ENCODE results near the gene POMGNT2. TPM values are rescaled to one million over a fixed set of nuclear protein-coding genes. Genes with fewer than 3 reads are reported as not detected.

POMGNT2 gene
- total RNA-seq, 1 donor from 2014 or later: 13.0 TPM

DNA sequence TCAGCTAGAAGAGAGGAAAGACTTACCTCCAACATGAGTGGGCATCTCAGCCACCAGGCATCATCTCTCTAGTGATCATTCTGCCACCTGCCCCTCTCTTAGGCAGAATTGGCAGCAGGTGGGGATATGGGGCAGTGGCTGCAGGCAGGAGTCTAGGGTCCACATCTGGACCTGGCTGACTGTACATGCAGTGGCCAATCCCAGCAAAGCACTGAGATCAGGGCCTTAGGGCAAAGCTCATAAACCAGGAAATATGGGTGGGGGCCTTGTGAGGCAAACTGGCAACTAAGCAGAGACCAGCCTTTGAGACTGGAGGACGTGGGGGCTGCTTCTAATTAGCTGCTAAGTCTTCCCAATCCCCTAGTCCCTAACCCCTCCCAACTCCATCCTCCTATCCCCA, 12.9 kb downstream of the POMGNT2 start:
- DNase-seq (ENCODE audit: low read depth) (no peak), FAIRE-seq (no peak)
- Histone ChIP-seq H3K27me3 (ENCODE audit: insufficient read depth, low read length) (no peaks in the 10 kb centered on the region), H3K4me1 (ENCODE audit: insufficient read depth, low read length) (no peaks in the 10 kb centered on the region), H3K27ac (ENCODE audit: low read depth, low read length) (no peak overlapping the region), H3K4me3 (ENCODE audit: insufficient read depth, low read depth, low read length) (no peak overlapping the region), H3K9me3 (ENCODE audit: insufficient read depth, low read depth, low read length) (no peaks in the 10 kb centered on the region), H4K20me1 (ENCODE audit: insufficient read depth, low read length) (peaks cover 8% of the 10 kb centered on the region), H2AFZ (ENCODE audit: low read depth, low read length) (no peak overlapping the region), H3K9ac (ENCODE audit: low read length) (no peak overlapping the region), H3K79me2 (ENCODE audit: insufficient read depth, low read length) (no peaks in the 10 kb centered on the region), H3K4me2 (ENCODE audit: low read length) (no peak overlapping the region), H3K36me3 (ENCODE audit: insufficient read depth, low read length) (no peaks in the 10 kb centered on the region)
- Mint-ChIP-seq H3K4me1 (ENCODE audit: low read depth, unreplicated experiment) (no peaks in the 10 kb centered on the region), H3K27me3 (ENCODE audit: low read depth, unreplicated experiment) (no peaks in the 10 kb centered on the region), H3K27ac (ENCODE audit: unreplicated experiment) (no peak overlapping the region), H3K9me3 (ENCODE audit: unreplicated experiment) (no peaks in the 10 kb centered on the region), H3K36me3 (ENCODE audit: low read depth, unreplicated experiment) (peaks cover 1% of the 10 kb centered on the region), H3K4me3 (ENCODE audit: unreplicated experiment) (no peak overlapping the region)
- no peak for TF ChIP-seq EZH2 (IDR thresholded peaks at IDR 0.05; ENCODE audit: insufficient read depth, low read length)
- TF ChIP-seq, protein P1, sequence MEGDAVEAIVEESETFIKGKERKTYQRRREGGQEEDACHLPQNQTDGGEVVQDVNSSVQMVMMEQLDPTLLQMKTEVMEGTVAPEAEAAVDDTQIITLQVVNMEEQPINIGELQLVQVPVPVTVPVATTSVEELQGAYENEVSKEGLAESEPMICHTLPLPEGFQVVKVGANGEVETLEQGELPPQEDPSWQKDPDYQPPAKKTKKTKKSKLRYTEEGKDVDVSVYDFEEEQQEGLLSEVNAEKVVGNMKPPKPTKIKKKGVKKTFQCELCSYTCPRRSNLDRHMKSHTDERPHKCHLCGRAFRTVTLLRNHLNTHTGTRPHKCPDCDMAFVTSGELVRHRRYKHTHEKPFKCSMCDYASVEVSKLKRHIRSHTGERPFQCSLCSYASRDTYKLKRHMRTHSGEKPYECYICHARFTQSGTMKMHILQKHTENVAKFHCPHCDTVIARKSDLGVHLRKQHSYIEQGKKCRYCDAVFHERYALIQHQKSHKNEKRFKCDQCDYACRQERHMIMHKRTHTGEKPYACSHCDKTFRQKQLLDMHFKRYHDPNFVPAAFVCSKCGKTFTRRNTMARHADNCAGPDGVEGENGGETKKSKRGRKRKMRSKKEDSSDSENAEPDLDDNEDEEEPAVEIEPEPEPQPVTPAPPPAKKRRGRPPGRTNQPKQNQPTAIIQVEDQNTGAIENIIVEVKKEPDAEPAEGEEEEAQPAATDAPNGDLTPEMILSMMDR (IDR thresholded peaks at IDR 0.05; ENCODE audit: insufficient read depth, low read depth, low read length): no peak

DNA sequence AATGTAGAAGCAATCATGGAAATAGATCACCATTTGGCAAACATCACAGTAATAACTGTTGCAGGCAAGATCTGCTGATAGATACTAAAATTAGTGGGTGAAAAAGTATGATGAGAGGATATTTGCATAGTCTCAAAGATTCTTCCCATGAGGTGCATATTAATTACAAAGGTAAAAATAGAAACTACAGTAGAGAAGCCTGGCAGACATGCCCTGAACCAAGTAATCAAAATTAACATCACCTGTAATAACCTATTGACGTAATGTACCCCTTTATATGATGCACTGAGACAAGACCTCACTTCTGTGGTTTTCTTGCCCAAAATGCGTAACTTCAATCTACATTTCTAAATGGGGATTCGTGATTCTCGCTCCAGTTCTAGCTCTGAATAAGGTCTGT, 14.4 kb downstream of the POMGNT2 start:
- Histone ChIP-seq H2AFZ (ENCODE audit: low read depth, low read length) (no peak overlapping the region), H3K9ac (ENCODE audit: low read length) (no peak overlapping the region), H3K4me1 (ENCODE audit: insufficient read depth, low read length) (no peaks in the 10 kb centered on the region), H3K79me2 (ENCODE audit: insufficient read depth, low read length) (no peaks in the 10 kb centered on the region), H4K20me1 (ENCODE audit: insufficient read depth, low read length) (peaks cover 8% of the 10 kb centered on the region), H3K9me3 (ENCODE audit: insufficient read depth, low read depth, low read length) (no peaks in the 10 kb centered on the region), H3K4me2 (ENCODE audit: low read length) (no peak overlapping the region), H3K36me3 (ENCODE audit: insufficient read depth, low read length) (no peaks in the 10 kb centered on the region), H3K4me3 (ENCODE audit: insufficient read depth, low read depth, low read length) (no peak overlapping the region), H3K27me3 (ENCODE audit: insufficient read depth, low read length) (no peaks in the 10 kb centered on the region), H3K27ac (ENCODE audit: low read depth, low read length) (no peak overlapping the region)
- H3K9me3 Mint-ChIP-seq (ENCODE audit: unreplicated experiment): no peaks in the 10 kb centered on the region
- H3K4me1 Mint-ChIP-seq (ENCODE audit: low read depth, unreplicated experiment): peaks cover 4% of the 10 kb centered on the region
- no peak overlapping the region for H3K4me3 Mint-ChIP-seq (ENCODE audit: unreplicated experiment)
- H3K27me3 Mint-ChIP-seq (ENCODE audit: low read depth, unreplicated experiment): no peaks in the 10 kb centered on the region
- no peak overlapping the region for H3K27ac Mint-ChIP-seq (ENCODE audit: unreplicated experiment)
- no peak for DNase-seq (ENCODE audit: low read depth)
- no peak for TF ChIP-seq EZH2 (IDR thresholded peaks at IDR 0.05; ENCODE audit: insufficient read depth, low read length)
- TF ChIP-seq, protein P1 (IDR thresholded peaks at IDR 0.05; ENCODE audit: insufficient read depth, low read depth, low read length): no peak
- no peak for FAIRE-seq
- H3K36me3 Mint-ChIP-seq (ENCODE audit: low read depth, unreplicated experiment): peaks cover 1% of the 10 kb centered on the region

DNA sequence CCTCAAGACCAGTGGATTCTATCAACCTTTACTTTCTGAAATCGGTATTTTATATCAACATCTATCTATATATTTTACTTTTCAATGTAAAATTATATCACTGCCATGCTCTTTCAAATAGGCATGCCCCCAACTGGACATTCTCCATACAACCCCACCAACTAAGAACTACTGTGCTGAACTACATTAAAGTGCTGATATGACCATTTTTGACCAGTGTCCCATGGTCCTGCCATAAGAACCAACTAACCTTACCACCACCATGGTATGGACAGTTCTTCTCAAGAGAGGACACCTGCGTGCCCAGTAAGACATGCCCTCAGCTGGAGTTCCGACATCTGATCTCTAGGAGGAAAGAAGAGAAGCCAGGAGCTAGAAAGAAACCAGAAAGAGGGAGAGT, 15.6 kb downstream of the POMGNT2 start:
- Histone ChIP-seq H3K9me3 (ENCODE audit: insufficient read depth, low read depth, low read length) (no peaks in the 10 kb centered on the region), H3K27ac (ENCODE audit: low read depth, low read length) (no peak overlapping the region), H3K4me3 (ENCODE audit: insufficient read depth, low read depth, low read length) (no peak overlapping the region), H3K27me3 (ENCODE audit: insufficient read depth, low read length) (no peaks in the 10 kb centered on the region), H3K4me1 (ENCODE audit: insufficient read depth, low read length) (no peaks in the 10 kb centered on the region), H4K20me1 (ENCODE audit: insufficient read depth, low read length) (peaks cover 8% of the 10 kb centered on the region), H3K4me2 (ENCODE audit: low read length) (no peak overlapping the region), H3K9ac (ENCODE audit: low read length) (no peak overlapping the region), H2AFZ (ENCODE audit: low read depth, low read length) (no peak overlapping the region), H3K36me3 (ENCODE audit: insufficient read depth, low read length) (no peaks in the 10 kb centered on the region), H3K79me2 (ENCODE audit: insufficient read depth, low read length) (no peaks in the 10 kb centered on the region)
- DNase-seq (ENCODE audit: low read depth) (no peak), FAIRE-seq (no peak)
- Mint-ChIP-seq H3K27me3 (ENCODE audit: low read depth, unreplicated experiment) (no peaks in the 10 kb centered on the region), H3K4me3 (ENCODE audit: unreplicated experiment) (no peak overlapping the region), H3K4me1 (ENCODE audit: low read depth, unreplicated experiment) (peaks cover 6% of the 10 kb centered on the region), H3K27ac (ENCODE audit: unreplicated experiment) (no peak overlapping the region), H3K36me3 (ENCODE audit: low read depth, unreplicated experiment) (peaks cover 1% of the 10 kb centered on the region), H3K9me3 (ENCODE audit: unreplicated experiment) (no peaks in the 10 kb centered on the region)
- no peak for TF ChIP-seq EZH2 (IDR thresholded peaks at IDR 0.05; ENCODE audit: insufficient read depth, low read length)
- TF ChIP-seq, protein P1 (IDR thresholded peaks at IDR 0.05; ENCODE audit: insufficient read depth, low read depth, low read length): no peak

All from astrocyte (in vitro differentiated cells and primary cell).